ENCODE measurements around the gene LRRC45.

GRCh38 chr17:82022310-82022980 lies 660 bp upstream of the LRRC45 start, which contains the start of gene CENPX:
- TF ChIP-seq CTCF (optimal IDR thresholded peaks at IDR 0.05 in 1 of 3, IDR thresholded peaks at IDR 0.05 in 1 of 3, conservative IDR thresholded peaks at IDR 0.05 in 1 of 3; ENCODE audit: extremely low read depth in 1 of 3, insufficient read depth in 2 of 3, low read length in 3 of 3), result no peak
- no peak for TF ChIP-seq EZH2 (IDR thresholded peaks at IDR 0.05; ENCODE audit: low read length)
